Cardiac muscle cell (in vitro differentiated cells and primary cell): Measurements from ENCODE around the gene CERS4. TPM values are rescaled to one million over a fixed set of nuclear protein-coding genes. Genes with fewer than 3 reads are reported as not detected.

ENCODE experiments used
- DNase-seq, 2 donors: peaks; one replicate each; pipeline versions ENCODE4 v3.0.0 to v3.0.0-alpha.2; 2010 to 2017; ENCODE audit warnings: low read depth in 1 of 2, low spot score in 1 of 2
- H3K27ac ChIP-seq: fragments of 200-600 bp; sonication (generic); 2 replicates; pipeline ENCODE4 v1.5.1; 2016
- H3K27me3 ChIP-seq: fragments of 200-600 bp; sonication (generic); 2 replicates; pipeline ENCODE4 v1.6.0; 2016; ENCODE audit warnings: control low read depth
- H3K36me3 ChIP-seq: fragments of 200-600 bp; sonication (generic); 2 replicates; pipeline ENCODE4 v1.5.1; 2016; ENCODE audit warnings: control low read depth
- H3K4me1 ChIP-seq: fragments of 200-600 bp; sonication (generic); 2 replicates; pipeline ENCODE4 v1.8.1; 2017; ENCODE audit warnings: low read depth, mild to moderate bottlenecking, mixed run types
- H3K4me3 ChIP-seq: fragments of 200-600 bp; sonication (generic); 2 replicates; pipeline ENCODE4 v1.5.1; 2016; ENCODE audit warnings: mild to moderate bottlenecking
- H3K9me3 ChIP-seq: fragments of 200-600 bp; sonication (generic); 2 replicates; pipeline ENCODE4 v1.5.1; 2017; ENCODE audit warnings: low read depth, mild to moderate bottlenecking, control low read depth
- CTCF ChIP-seq: IDR thresholded peaks from 2 replicates; pipeline ENCODE4 v1.5.1; 2012; ENCODE audit warnings: low read depth, mild to moderate bottlenecking, low read length
- polyA plus RNA-seq: library from polyadenylated mRNA; unstranded; fragments of >200 nt; fragmentation: Nextera tagmentation; extraction: Ambion mirVana; gene quantifications from 2 replicates; pipeline ENCODE4 v1.2.1, GENCODE V29; 2016
- total RNA-seq: library from RNA; depleted of rRNA; stranded (reverse); fragments of >200 nt; gene quantifications from 2 replicates; pipeline ENCODE4 v1.2.3, GENCODE V29; 2016

The CERS4 gene
- total and polyA plus RNA-seq, 2 experiments from 2014 or later: 56.7 to 82.7 TPM

- Histone ChIP-seq H3K27ac (peak overlapping the region; percentile 43), H3K36me3 (no peaks in the 10 kb centered on the region), H3K4me3 (no peak overlapping the region), H3K4me1 (no peaks in the 10 kb centered on the region), H3K9me3 (no peaks in the 10 kb centered on the region), H3K27me3 (no peaks in the 10 kb centered on the region)
- no peak for DNase-seq
- TF ChIP-seq CTCF: no peak
Observed at GRCh38 chr19:8250596-8250995, 41.4 kb downstream of the CERS4 start.

GRCh38 chr19:8251025-8251472, 41.9 kb downstream of the CERS4 start:
- Histone ChIP-seq H3K27ac (peak overlapping the region; percentile 43), H3K4me1 (no peaks in the 10 kb centered on the region), H3K4me3 (no peak overlapping the region), H3K9me3 (no peaks in the 10 kb centered on the region), H3K27me3 (no peaks in the 10 kb centered on the region), H3K36me3 (peaks cover under 1% of the 10 kb centered on the region)
- peak in 1 of 2 donors; percentile 58 for DNase-seq
- peak; percentile 11 for TF ChIP-seq CTCF

- Histone ChIP-seq H3K36me3 (peaks cover 14% of the 10 kb centered on the region), H3K4me1 (no peaks in the 10 kb centered on the region), H3K9me3 (no peaks in the 10 kb centered on the region), H3K27ac (no peak overlapping the region), H3K4me3 (no peak overlapping the region), H3K27me3 (no peaks in the 10 kb centered on the region)
- TF ChIP-seq CTCF: peak; percentile 90
- peak; percentile 86 to 88 for DNase-seq
Observed at GRCh38 chr19:8252922-8253589, 43.9 kb downstream of the CERS4 start.

GRCh38 chr19:8253678-8254077, 44.5 kb downstream of the CERS4 start:
- Histone ChIP-seq H3K27ac (no peak overlapping the region), H3K4me1 (no peaks in the 10 kb centered on the region), H3K36me3 (peaks cover 17% of the 10 kb centered on the region), H3K4me3 (no peak overlapping the region), H3K9me3 (no peaks in the 10 kb centered on the region), H3K27me3 (no peaks in the 10 kb centered on the region)
- DNase-seq: no peak
- no peak for TF ChIP-seq CTCF

- H3K9me3 ChIP-seq: no peaks in the 10 kb centered on the region
- peaks cover 17% of the 10 kb centered on the region for H3K36me3 ChIP-seq
- DNase-seq: no peak
- TF ChIP-seq CTCF: no peak
- no peak overlapping the region for H3K4me3 ChIP-seq
- no peaks in the 10 kb centered on the region for H3K27me3 ChIP-seq
- H3K4me1 ChIP-seq: no peaks in the 10 kb centered on the region
- H3K27ac ChIP-seq: no peak overlapping the region
Observed at GRCh38 chr19:8254286-8255001, 45.3 kb downstream of the CERS4 start.
